Activated naive CD4-positive, alpha-beta T cell treated with anti-CD3 and anti-CD28 coated beads, Interleukin-2, amount 10 ng/mL, durations not matched to agents 7 days and 5 days (primary cell): ENCODE results near the gene PCLAF.
"Not testable (repeated sequence)": the region's sequence is repeated elsewhere in the genome, so short reads cannot be mapped to it uniquely, and the experiment has no call there.

Source experiments
- CTCF ChIA-PET: fragments of 350-600 bp; sonication (Branson Sonifier 250); formaldehyde crosslinking; loops from one replicate; lab custom pipeline; 2021; ENCODE audit warnings: antibody characterized with exemption; lab: Charles Lee
- DNase-seq: peaks from one replicate; pipeline ENCODE4 v3.0.0-alpha.2; 2020
- H3K27ac Mint-ChIP-seq: one replicate; pipeline ENCODE4 v1.8.0; 2021; ENCODE audit warnings: mild to moderate bottlenecking, moderate library complexity, mixed read lengths
- H3K27me3 Mint-ChIP-seq: one replicate; pipeline ENCODE4 v1.8.0; 2021; ENCODE audit warnings: mild to moderate bottlenecking, mixed read lengths
- H3K36me3 Mint-ChIP-seq: one replicate; pipeline ENCODE4 v1.8.0; 2021; ENCODE audit warnings: mixed read lengths
- H3K4me1 Mint-ChIP-seq: one replicate; pipeline ENCODE4 v1.8.0; 2021; ENCODE audit warnings: mixed read lengths
- H3K4me3 Mint-ChIP-seq: one replicate; pipeline ENCODE4 v1.8.0; 2021; ENCODE audit warnings: mild to moderate bottlenecking, moderate library complexity, mixed read lengths
- H3K9me3 Mint-ChIP-seq: one replicate; pipeline ENCODE4 v1.8.0; 2021; ENCODE audit warnings: mixed read lengths

Gene PCLAF

DNA sequence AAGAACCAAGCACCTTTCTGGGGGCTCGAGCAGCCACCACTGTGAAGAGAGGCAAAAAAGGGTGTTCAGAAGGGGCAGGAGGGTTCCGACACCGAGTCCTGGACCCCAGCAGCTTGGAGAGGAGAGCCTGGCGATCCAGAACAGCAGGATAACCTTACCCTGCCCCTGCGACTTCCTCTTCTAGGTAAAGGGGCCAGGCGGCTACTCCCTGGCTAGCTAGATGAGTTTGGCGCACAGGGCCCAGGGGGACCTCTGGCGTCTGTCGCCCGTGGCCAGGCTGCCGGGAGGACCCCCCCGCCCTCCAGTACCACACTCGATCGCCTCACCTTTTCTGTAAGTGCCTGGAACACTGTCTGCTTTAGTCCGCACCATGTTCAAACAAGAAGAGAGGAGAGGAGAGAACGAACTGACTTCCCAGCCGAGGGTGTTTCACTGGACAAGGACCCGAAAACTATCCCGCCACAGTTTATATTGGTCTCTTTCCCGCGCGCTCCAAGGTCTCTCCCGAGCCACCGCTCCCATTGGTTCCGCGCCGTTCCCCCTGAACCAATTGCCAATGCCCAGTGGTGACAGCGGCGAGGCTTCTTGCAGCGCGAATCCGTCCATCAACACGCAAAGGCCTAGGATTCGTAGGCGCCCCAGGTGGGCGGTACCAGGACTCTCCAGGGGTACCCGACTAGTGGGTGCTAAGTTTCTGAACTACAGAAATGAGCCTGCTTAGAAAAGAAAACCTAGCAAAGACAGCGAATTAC, at the start of gene PCLAF:
Gene PCLAF (minus strand): TSS at position 442 of the 752 bp plus-strand sequence. CDS start 70 bp downstream, at position 372.
- Mint-ChIP-seq H3K27me3 (no peaks in the 10 kb centered on the region), H3K4me1 (peaks cover 40% of the 10 kb centered on the region), H3K27ac (peak within 1 kb of the TSS; percentile 87), H3K9me3 (no peaks in the 10 kb centered on the region), H3K36me3 (peaks cover 12% of the 10 kb centered on the region), H3K4me3 (peak within 1 kb of the TSS; percentile 91)
- CTCF ChIA-PET: interaction anchor here (1.2 kb wide), 1 partner anchor 320 kb away, joined by 3 read pairs; no protein-coding TSS in a partner anchor
- peak; percentile 98 for DNase-seq

DNA sequence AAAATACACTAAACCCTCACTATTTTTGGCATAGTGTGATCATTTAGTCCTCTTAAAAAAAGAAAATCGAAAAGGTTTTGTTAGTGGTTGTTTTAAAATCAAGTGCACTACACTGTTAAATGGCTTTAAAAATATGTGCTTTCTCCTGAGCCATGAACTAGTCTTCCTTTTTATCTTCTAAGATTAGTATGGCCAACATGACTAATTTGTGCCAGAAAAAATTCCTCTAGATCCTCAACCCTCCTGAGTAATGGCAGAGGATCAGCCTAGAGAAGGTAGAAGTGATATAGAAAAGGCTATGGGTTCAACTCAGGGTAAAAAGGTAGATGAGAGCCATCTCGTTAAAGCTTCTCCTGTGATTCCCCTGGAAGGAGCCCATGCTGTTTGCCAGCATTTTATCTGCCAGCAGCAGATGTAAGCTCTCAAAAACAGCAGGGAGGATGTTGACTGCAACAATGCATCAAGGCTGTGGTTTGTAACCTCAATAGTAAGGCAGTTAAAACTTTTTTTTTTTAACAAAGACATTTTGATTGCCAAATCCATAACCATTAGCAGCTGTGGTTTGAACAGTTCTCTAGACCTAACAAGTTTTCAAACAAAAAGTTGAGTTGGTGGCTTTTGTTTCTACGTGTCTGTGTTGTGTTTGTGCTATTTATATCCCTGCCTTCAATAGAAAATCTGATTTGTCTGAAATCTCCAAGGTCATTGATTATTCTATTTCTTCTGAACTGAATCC, 48.9 kb upstream of the PCLAF start:
- peak overlapping the region; percentile 93 for H3K27ac Mint-ChIP-seq
- CTCF ChIA-PET: interaction anchor here (0.6 to 0.8 kb wide), 4 partner anchors 30 to 298 kb away, joined by 3 read pairs; partner anchors contain the start of gene ZNF609
- DNase-seq: peak; percentile 67
- H3K36me3 Mint-ChIP-seq: peaks cover 31% of the 10 kb centered on the region
- H3K4me1 Mint-ChIP-seq: peaks cover 54% of the 10 kb centered on the region
- peak overlapping the region; percentile 53 for H3K4me3 Mint-ChIP-seq
- H3K27me3 Mint-ChIP-seq: no peaks in the 10 kb centered on the region
- no peaks in the 10 kb centered on the region for H3K9me3 Mint-ChIP-seq

- Mint-ChIP-seq H3K27ac (peak overlapping the region; percentile 93), H3K36me3 (peaks cover 35% of the 10 kb centered on the region), H3K4me3 (peak overlapping the region; percentile 53)
Measured at GRCh38 chr15:64429448-64429847, 48.2 kb upstream of the PCLAF start.

DNA sequence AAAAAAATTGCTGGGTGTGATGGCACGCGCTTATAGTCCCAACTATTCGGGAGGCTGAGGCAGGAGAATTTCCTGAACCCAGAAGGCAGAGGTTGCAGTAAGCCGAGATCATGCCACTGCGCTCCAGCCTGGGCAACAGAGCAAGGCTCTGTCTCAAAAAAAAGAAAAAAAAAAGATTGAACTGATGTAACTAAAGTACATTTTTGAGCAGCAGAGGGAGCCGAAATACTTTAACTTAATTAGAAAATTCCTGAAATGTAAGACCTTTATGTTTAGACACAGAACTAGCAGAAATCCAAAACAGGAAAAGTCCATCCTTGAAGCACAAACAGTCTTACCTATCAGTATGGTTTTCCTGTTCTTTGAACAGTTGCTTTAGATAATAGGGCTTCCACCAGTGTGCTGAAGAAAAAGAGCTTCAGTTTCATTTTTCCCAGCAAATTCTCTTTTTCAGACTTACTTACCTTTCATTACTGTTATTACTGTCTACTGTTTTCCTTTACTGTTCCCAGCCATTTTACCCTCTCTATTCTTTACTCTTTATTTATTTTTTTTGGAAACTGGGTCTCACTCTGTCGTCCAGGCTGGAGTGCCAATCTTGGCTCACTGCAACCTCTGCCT, 45.7 kb upstream of the PCLAF start:
- no peak overlapping the region for H3K4me3 Mint-ChIP-seq
- H3K36me3 Mint-ChIP-seq: peaks cover 42% of the 10 kb centered on the region
- CTCF ChIA-PET: interaction anchor here (0.6 to 4.4 kb wide), 23 partner anchors 16 to 301 kb away, joined by 3 to 36 read pairs (median 4); partner anchors contain the start of genes TRIP4 and ZNF609
- no peak for DNase-seq
- H3K9me3 Mint-ChIP-seq: no peaks in the 10 kb centered on the region
- peak overlapping the region; percentile 17 for H3K27ac Mint-ChIP-seq
- H3K4me1 Mint-ChIP-seq: peaks cover 49% of the 10 kb centered on the region
- no peaks in the 10 kb centered on the region for H3K27me3 Mint-ChIP-seq

More at GRCh38 chr15:64429448-64429847, 48.2 kb upstream of the PCLAF start:
- CTCF ChIA-PET: interaction anchor here (4.4 kb wide), 1 partner anchor 223 kb away, joined by 36 read pairs; no protein-coding TSS in a partner anchor
- Mint-ChIP-seq H3K27me3 (no peaks in the 10 kb centered on the region), H3K9me3 (no peaks in the 10 kb centered on the region), H3K4me1 (peaks cover 54% of the 10 kb centered on the region)
- DNase-seq: no peak

DNA sequence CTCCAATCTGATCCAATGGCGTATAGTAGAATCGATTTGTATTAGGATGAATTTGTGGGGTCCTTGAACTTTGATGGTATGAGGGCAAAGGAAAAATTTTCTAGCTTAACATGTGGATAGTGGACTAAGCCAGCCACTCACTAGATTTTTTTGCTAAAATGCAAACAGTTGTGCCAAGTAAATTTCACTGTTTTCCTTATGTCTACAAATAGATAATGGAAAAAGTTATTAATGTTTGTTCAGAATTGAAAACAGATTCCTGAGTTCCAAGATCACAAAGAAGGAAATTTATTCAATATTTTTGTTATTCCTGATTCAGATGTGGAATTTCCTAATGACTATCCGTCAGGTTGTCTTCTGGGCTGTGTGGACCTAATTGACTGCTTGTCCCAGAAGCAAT, 44.0 kb upstream of the PCLAF start:
- peaks cover 38% of the 10 kb centered on the region for H3K4me1 Mint-ChIP-seq
- H3K36me3 Mint-ChIP-seq: peaks cover 41% of the 10 kb centered on the region
- no peak overlapping the region for H3K4me3 Mint-ChIP-seq
- H3K9me3 Mint-ChIP-seq: no peaks in the 10 kb centered on the region
- H3K27me3 Mint-ChIP-seq: no peaks in the 10 kb centered on the region
- CTCF ChIA-PET: interaction anchor here (0.6 to 4.4 kb wide), 4 partner anchors 75 to 303 kb away, joined by 3 to 36 read pairs (median 4); no protein-coding TSS in a partner anchor
- H3K27ac Mint-ChIP-seq: no peak overlapping the region
- DNase-seq: no peak

DNA sequence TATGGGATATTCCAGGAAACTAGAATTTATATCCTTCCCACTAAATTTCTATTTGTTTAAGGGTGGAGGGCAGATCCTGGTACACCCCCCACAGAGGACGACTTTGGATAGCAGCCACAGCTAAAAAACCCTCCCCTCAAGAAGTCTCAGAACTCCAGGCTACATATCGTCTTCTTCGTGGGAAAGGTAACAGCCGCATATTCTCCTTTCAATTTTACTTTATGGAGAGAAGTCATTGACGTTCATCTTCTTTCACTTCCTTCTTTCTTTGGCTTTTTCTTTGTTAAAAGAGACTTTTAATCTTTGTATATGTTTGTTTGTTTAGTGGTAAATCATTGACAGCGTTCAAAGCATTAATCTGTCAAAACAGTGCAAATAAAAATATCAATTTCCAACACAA, 42.7 kb upstream of the PCLAF start:
- H3K36me3 Mint-ChIP-seq: peaks cover 38% of the 10 kb centered on the region
- no peak overlapping the region for H3K27ac Mint-ChIP-seq
- H3K9me3 Mint-ChIP-seq: no peaks in the 10 kb centered on the region
- CTCF ChIA-PET: interaction anchor here (0.9 kb wide), 2 partner anchors 107 to 255 kb away, joined by 3 read pairs; no protein-coding TSS in a partner anchor
- peaks cover 28% of the 10 kb centered on the region for H3K4me1 Mint-ChIP-seq
- H3K27me3 Mint-ChIP-seq: no peaks in the 10 kb centered on the region
- DNase-seq: no peak
- H3K4me3 Mint-ChIP-seq: no peak overlapping the region

DNA sequence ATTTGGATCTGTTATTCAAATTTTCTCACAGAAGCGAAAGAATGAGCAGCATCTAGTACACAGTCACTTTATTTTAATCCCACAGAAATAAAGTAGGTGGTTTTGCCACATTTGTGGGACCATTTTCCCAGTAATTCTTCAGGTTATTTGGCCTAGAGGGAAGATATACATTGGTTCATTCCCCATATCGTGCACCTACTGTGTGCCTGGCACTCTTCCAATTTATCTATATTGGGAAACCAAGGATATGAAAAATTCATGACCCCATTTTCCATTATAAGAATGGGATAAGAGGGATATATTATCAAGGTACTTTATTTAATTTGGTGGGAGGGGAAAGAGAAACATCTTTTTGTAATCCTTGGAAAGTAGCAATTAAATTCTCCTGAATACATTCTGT, 41.5 kb upstream of the PCLAF start:
- H3K36me3 Mint-ChIP-seq: peaks cover 40% of the 10 kb centered on the region
- H3K27me3 Mint-ChIP-seq: no peaks in the 10 kb centered on the region
- peaks cover 19% of the 10 kb centered on the region for H3K4me1 Mint-ChIP-seq
- no peak for DNase-seq
- no peak overlapping the region for H3K4me3 Mint-ChIP-seq
- H3K9me3 Mint-ChIP-seq: no peaks in the 10 kb centered on the region
- no peak overlapping the region for H3K27ac Mint-ChIP-seq
- CTCF ChIA-PET: no interaction called here

DNA sequence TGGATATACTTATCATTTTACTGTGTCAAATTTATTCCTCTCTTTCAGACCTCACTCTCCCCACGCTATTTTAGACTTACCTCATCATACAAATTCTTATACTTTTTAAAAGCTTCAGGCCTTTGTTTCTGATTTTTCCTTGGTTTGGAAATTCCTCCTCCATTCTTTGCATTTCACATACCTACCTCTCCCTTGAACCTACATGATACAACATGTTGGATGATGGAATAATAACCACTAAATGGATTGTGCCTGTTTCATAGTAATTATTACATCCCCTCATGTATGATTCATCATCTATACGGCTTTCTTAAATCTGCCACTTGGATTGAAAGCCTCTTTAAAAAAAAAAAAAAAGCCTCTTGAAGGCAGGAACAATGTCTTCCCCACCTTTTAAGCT, 31.0 kb upstream of the PCLAF start:
- Mint-ChIP-seq H3K36me3 (peaks cover 49% of the 10 kb centered on the region), H3K27me3 (no peaks in the 10 kb centered on the region), H3K4me1 (no peaks in the 10 kb centered on the region), H3K4me3 (no peak overlapping the region), H3K27ac (no peak overlapping the region), H3K9me3 (no peaks in the 10 kb centered on the region)
- CTCF ChIA-PET: no interaction called here
- DNase-seq: no peak

DNA sequence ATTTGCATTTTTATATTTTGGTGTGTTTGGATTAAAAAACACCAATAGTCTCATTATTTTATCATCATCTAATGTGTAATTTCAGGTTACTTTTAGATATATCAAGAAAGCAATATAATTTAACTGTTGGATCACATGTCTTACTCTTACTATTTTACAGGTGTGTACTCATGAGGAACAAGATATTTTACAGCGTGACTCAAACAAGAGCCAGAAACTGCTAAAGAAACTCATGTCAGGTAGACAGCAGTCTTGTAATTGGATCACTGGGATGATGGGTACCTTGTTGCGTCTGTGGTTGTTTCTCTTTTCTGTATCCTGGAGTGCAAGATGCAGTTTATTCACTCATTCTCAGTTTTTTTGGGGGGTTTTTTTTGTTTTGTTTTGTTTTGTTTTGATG, 19.3 kb upstream of the PCLAF start:
- Mint-ChIP-seq H3K36me3 (peaks cover 41% of the 10 kb centered on the region), H3K4me1 (no peaks in the 10 kb centered on the region)

GRCh38 chr15:64398575-64398974, 17.3 kb upstream of the PCLAF start:
- H3K4me1 Mint-ChIP-seq: peaks cover 7% of the 10 kb centered on the region
- CTCF ChIA-PET: interaction anchor here (0.9 kb wide), 1 partner anchor 29 kb away, joined by 4 read pairs; no protein-coding TSS in a partner anchor
- no peaks in the 10 kb centered on the region for H3K27me3 Mint-ChIP-seq
- peak overlapping the region; percentile 37 for H3K27ac Mint-ChIP-seq
- no peak for DNase-seq
- peaks cover 48% of the 10 kb centered on the region for H3K36me3 Mint-ChIP-seq
- H3K9me3 Mint-ChIP-seq: no peaks in the 10 kb centered on the region
- H3K4me3 Mint-ChIP-seq: no peak overlapping the region

More for the DNA sequence above, 19.3 kb upstream of the PCLAF start:
- Mint-ChIP-seq H3K27me3 (no peaks in the 10 kb centered on the region), H3K9me3 (no peaks in the 10 kb centered on the region), H3K27ac (no peak overlapping the region), H3K4me3 (no peak overlapping the region)
- no peak for DNase-seq
- CTCF ChIA-PET: no interaction called here

DNA sequence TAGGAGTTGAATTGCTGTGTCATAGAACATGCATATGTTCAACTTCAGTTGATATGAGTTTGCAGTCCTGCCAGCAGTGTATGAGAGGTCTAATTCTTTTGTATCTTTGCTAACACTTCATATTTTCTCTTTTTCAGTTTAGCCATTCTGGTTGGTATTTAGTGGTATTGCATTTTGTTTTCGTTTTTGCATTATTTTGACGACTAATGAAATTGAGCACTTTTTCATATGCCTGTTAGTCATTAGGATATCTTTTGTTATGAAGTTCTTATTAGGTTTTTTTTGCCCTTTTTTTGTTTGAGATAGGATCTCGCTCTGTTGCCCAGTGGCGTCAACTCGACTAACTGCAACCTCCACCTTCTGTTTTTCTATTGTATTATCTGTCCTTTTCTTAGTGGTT, 15.5 kb upstream of the PCLAF start:
- CTCF ChIA-PET: interaction anchor here (1.1 kb wide), 1 partner anchor 255 kb away, joined by 4 read pairs; no protein-coding TSS in a partner anchor
- Mint-ChIP-seq H3K27me3 (no peaks in the 10 kb centered on the region), H3K9me3 (no peaks in the 10 kb centered on the region), H3K36me3 (peaks cover 46% of the 10 kb centered on the region), H3K4me3 (no peak overlapping the region), H3K27ac (no peak overlapping the region), H3K4me1 (peaks cover 9% of the 10 kb centered on the region)
- DNase-seq: no peak

DNA sequence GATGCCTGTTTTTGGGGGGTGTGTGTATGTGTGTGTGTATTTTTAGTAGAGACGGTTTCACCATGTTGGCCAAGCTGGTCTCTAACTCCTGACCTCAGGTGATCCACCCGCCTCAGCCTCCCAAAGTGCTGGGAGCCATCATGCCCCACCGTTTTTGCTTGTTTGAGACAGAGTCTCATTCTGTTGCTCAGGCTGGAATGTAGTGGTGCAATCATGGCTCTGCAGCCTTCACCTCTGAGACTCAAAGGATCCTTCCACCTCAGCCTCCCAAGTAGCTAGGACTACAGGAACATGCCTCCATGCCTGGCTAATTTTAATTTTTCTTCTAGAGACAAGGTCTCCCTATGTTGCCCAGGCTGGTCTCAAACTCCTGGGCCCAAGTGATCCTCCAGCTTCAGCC, 11.2 kb upstream of the PCLAF start:
- not testable (repeated sequence) for H3K4me3 Mint-ChIP-seq, DNase-seq, H3K27me3 Mint-ChIP-seq, H3K27ac Mint-ChIP-seq, H3K9me3 Mint-ChIP-seq
- CTCF ChIA-PET: interaction anchor here (2.1 kb wide), 1 partner anchor 335 kb away, joined by 8 read pairs; no protein-coding TSS in a partner anchor
- Mint-ChIP-seq H3K4me1 (peaks cover 24% of the 10 kb centered on the region), H3K36me3 (peaks cover 32% of the 10 kb centered on the region)

DNA sequence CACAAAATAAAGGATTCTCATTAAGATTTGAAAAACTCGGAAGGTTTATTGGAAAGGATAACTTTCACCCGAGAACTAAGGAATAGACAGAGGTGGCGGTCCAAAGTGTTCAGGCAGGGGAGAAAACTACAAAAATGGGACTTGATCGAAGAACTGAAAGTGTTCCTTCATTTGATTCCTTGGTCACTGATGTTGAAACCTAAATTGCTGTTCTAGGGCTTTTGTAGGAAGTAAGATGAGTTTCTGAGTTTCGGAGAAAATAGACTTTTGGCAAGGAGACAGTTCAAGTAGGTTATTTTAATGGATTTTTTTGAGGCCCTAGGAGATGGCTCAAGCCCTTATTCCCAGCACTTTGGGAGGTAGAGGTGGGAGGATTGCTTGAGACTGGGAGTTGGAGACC, 7.8 kb upstream of the PCLAF start:
- Mint-ChIP-seq H3K36me3 (peaks cover 13% of the 10 kb centered on the region), H3K4me3 (peak overlapping the region; percentile 93), H3K4me1 (peaks cover 24% of the 10 kb centered on the region), H3K27ac (no peak overlapping the region), H3K9me3 (no peaks in the 10 kb centered on the region), H3K27me3 (peaks cover 4% of the 10 kb centered on the region)
- CTCF ChIA-PET: interaction anchor here (2.6 kb wide), 1 partner anchor 339 kb away, joined by 9 read pairs; no protein-coding TSS in a partner anchor
- no peak for DNase-seq
